WERI-Rb-1 (cell line): ENCODE results near the gene DNAH2.

Source experiments
- DNase-seq: peaks from one replicate; pipeline ENCODE4 v3.0.0-alpha.2; 2020
- H3K27ac ChIP-seq: fragments of 250-450 bp; sonication (Bioruptor Pico); 2 replicates; pipeline ENCODE4 v1.5.1; 2020; ENCODE audit warnings: mild to moderate bottlenecking, moderate library complexity
- H3K27me3 ChIP-seq: fragments of 250-450 bp; sonication (Bioruptor Pico); 2 replicates; pipeline ENCODE4 v1.5.1; 2021; ENCODE audit warnings: mild to moderate bottlenecking, low read depth, moderate library complexity; ENCODE audit not compliant: insufficient read depth, severe bottlenecking
- H3K36me3 ChIP-seq: fragments of 250-450 bp; sonication (Bioruptor Pico); 2 replicates; pipeline ENCODE4 v1.5.1; 2020; ENCODE audit warnings: mild to moderate bottlenecking, moderate library complexity
- H3K4me3 ChIP-seq: 2 replicates; pipeline ENCODE4 v1.5.1; 2011; ENCODE audit warnings: low read depth, mild to moderate bottlenecking, control low read depth, low read length
- H3K9me3 ChIP-seq: fragments of 250-450 bp; sonication (Bioruptor Pico); 2 replicates; pipeline ENCODE4 v1.5.1; 2021; ENCODE audit warnings: mild to moderate bottlenecking, moderate library complexity; ENCODE audit not compliant: severe bottlenecking
- CTCF ChIP-seq: IDR thresholded peaks from 2 replicates; pipeline ENCODE4 v1.5.1; 2011; ENCODE audit warnings: low read depth, mild to moderate bottlenecking, control low read depth, inconsistent platforms, low read length

Gene DNAH2

GRCh38 chr17:7867881-7868329 is 150.4 kb downstream of the DNAH2 start:
- no peak for DNase-seq
- TF ChIP-seq CTCF = no peak
- Histone ChIP-seq H3K36me3 (peaks cover 33% of the 10 kb centered on the region), H3K9me3 (no peaks in the 10 kb centered on the region), H3K27ac (no peak overlapping the region), H3K27me3 (no peaks in the 10 kb centered on the region), H3K4me3 (no peak overlapping the region)

GRCh38 chr17:7873051-7873450 is 155.5 kb downstream of the DNAH2 start:
- Histone ChIP-seq H3K9me3 (no peaks in the 10 kb centered on the region), H3K27me3 (no peaks in the 10 kb centered on the region), H3K27ac (no peak overlapping the region), H3K4me3 (no peak overlapping the region), H3K36me3 (peaks cover 40% of the 10 kb centered on the region)
- no peak for DNase-seq
- no peak for TF ChIP-seq CTCF

- H3K27ac ChIP-seq = no peak overlapping the region
- H3K27me3 ChIP-seq = no peaks in the 10 kb centered on the region
- TF ChIP-seq CTCF = no peak
- no peak for DNase-seq
- H3K4me3 ChIP-seq = no peak overlapping the region
- no peaks in the 10 kb centered on the region for H3K9me3 ChIP-seq
- H3K36me3 ChIP-seq = peaks cover 54% of the 10 kb centered on the region
These were observed 158.3 kb downstream of the DNAH2 start for GRCh38 chr17:7875804-7876370.

- Histone ChIP-seq H3K36me3 (peaks cover 41% of the 10 kb centered on the region), H3K27ac (no peak overlapping the region), H3K27me3 (no peaks in the 10 kb centered on the region), H3K9me3 (no peaks in the 10 kb centered on the region), H3K4me3 (no peak overlapping the region)
- no peak for TF ChIP-seq CTCF
- DNase-seq = no peak
These were observed 160.7 kb downstream of the DNAH2 start for GRCh38 chr17:7878234-7878633.

- peaks cover 37% of the 10 kb centered on the region for H3K36me3 ChIP-seq
- no peak overlapping the region for H3K27ac ChIP-seq
- no peak for DNase-seq
- TF ChIP-seq CTCF = no peak
- H3K27me3 ChIP-seq = no peaks in the 10 kb centered on the region
- H3K4me3 ChIP-seq = no peak overlapping the region
- H3K9me3 ChIP-seq = no peaks in the 10 kb centered on the region
These were observed 162.7 kb downstream of the DNAH2 start for GRCh38 chr17:7880076-7880868.
